ENCODE results near the gene FAM3D. TPM values are rescaled to one million over a fixed set of nuclear protein-coding genes. Genes with fewer than 3 reads are reported as not detected.

FAM3D gene
- total and polyA plus RNA-seq, 12 donors: 0.07 to 0.37 TPM; not detected in 10

DNA sequence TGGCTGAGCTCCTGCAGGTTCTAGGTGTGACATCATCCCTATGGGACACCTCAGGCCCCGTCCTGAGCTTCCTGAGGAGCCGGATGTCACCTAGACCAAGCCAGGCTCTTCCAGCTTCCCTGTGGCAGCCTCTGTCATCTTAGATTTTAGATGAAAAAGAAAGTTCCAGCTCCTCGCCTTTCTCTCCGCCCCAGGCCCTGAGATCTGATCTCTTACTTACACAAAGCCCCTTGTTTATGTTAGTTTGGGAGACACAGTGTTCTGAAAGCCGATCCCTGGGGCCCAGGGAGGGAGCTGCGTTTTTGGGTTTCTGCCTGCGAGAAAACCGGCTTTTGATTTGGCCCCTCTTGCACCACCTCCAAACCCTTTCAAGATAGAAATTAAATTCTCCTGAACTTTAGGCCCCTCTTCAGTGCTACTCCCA, 49.2 kb downstream of the FAM3D start:
- peak overlapping the region in 6 of 10 donors; percentile 9 to 71 (median 28) for H3K27ac ChIP-seq
- no peak for DNase-seq
- TF ChIP-seq, protein P1, sequence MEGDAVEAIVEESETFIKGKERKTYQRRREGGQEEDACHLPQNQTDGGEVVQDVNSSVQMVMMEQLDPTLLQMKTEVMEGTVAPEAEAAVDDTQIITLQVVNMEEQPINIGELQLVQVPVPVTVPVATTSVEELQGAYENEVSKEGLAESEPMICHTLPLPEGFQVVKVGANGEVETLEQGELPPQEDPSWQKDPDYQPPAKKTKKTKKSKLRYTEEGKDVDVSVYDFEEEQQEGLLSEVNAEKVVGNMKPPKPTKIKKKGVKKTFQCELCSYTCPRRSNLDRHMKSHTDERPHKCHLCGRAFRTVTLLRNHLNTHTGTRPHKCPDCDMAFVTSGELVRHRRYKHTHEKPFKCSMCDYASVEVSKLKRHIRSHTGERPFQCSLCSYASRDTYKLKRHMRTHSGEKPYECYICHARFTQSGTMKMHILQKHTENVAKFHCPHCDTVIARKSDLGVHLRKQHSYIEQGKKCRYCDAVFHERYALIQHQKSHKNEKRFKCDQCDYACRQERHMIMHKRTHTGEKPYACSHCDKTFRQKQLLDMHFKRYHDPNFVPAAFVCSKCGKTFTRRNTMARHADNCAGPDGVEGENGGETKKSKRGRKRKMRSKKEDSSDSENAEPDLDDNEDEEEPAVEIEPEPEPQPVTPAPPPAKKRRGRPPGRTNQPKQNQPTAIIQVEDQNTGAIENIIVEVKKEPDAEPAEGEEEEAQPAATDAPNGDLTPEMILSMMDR (IDR thresholded peaks at IDR 0.05): no peak
- H3K27me3 ChIP-seq: no peaks in the 10 kb centered on the region
- WGBS, 2 donors: 53 to 62% methylated on average over 8 of the region's 8 CpGs
- no peaks in the 10 kb centered on the region for H3K36me3 ChIP-seq
- peaks cover 0 to 46% (median 16%) of the 10 kb centered on the region in 9 donors for H3K4me1 ChIP-seq
- H3K4me3 ChIP-seq: no peak overlapping the region
- ATAC-seq: peak in 2 of 8 donors; percentile 34 to 65
- intact Hi-C loops (cut with DNase I): no loop called here
- H3K9me3 ChIP-seq: no peaks in the 10 kb centered on the region

DNA sequence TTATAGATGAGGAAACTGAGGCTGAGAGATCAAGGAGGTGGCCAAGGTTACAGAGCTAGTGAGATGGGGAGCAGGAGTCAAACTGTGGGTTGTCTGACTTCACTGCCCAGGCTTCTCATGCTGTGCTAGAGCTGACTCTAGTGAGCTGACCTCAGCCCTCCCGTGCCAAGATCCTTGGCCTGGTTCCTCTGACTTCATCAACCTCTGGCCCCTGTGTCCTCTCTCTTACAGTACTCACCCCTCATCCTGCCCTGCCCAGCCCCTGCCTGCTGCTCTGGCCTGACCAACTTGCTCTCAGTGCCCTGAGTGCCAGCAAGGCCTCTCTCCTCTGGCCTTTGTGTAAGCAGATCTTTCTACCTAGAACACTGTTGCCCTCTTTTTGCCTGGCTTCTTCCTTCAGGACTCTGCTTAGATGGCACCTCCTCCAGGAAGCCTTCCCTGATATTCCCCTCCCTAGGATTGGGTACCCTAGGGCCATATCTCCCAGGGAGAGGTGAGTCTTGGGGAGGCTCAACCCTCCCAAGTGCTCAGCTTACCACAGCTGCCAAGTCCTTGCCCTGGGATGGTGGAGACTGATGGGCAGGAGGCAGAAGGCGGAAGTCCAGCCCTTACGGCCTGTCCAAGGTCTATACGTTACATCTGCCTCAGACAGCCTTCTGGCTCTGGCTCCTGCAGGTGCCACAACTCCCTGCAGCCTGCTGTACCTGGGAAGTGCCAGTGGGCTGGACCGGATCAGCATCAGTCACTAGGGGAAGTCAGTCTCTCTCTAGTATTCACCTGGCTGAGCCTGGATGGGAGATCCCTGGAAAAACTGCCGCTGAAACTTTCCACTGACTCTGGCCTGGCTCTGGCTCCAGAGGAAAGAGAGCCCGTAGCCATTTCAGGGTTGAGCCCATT, 53.1 kb downstream of the FAM3D start:
- Histone ChIP-seq H3K36me3 (no peaks in the 10 kb centered on the region), H3K4me1 (peaks cover 0 to 42% (median 15%) of the 10 kb centered on the region in 9 donors), H3K27ac (peak overlapping the region in 8 of 10 donors; percentile 3 to 69 (median 52)), H3K27me3 (no peaks in the 10 kb centered on the region), H3K4me3 (no peak overlapping the region), H3K9me3 (no peaks in the 10 kb centered on the region)
- WGBS, 2 donors: 73 to 90% methylated on average over 7 of the region's 7 CpGs
- TF ChIP-seq, protein P1 (IDR thresholded peaks at IDR 0.05): no peak
- intact Hi-C loops (cut with DNase I): loop anchor here in 1 of 10 donors (2.0 kb wide), 1 partner anchor 13 kb away; no protein-coding TSS in a partner anchor
- peak in 4 of 8 donors; percentile 3 to 46 (median 20) for ATAC-seq
- no peak for DNase-seq

DNA sequence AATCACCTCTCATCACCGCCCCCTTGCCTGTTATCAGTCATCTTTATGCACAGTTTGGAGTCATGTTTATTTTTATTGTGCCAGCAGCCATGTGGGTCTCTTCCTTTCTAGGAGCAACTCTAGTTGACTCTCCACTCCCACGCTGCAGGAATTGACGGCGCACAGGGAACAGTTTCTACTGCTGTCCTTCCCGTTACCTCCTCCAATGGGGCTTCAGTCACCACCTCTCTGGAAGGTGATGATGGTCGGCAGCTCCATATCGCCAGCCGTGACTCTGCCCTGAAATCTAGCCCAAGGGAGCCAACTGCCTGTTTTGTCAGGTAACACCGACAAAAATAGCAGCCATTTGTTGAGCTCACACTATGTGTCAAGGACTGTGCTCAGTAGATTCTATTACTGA, 53.7 kb downstream of the FAM3D start:
- Histone ChIP-seq H3K4me3 (no peak overlapping the region), H3K36me3 (no peaks in the 10 kb centered on the region), H3K9me3 (no peaks in the 10 kb centered on the region), H3K27ac (peak overlapping the region in 7 of 10 donors; percentile 3 to 69 (median 57)), H3K4me1 (peaks cover 0 to 41% (median 19%) of the 10 kb centered on the region in 9 donors), H3K27me3 (no peaks in the 10 kb centered on the region)
- peak; percentile 40 to 47 for DNase-seq
- ATAC-seq: peak; percentile 20 to 79 (median 54)
- intact Hi-C loops (cut with DNase I): loop anchor here in 1 of 10 donors (2.0 kb wide), 1 partner anchor 14 kb away; no protein-coding TSS in a partner anchor
- 23 to 33% methylated on average over 9 of the region's 9 CpGs for WGBS, 2 donors
- TF ChIP-seq, protein P1 (IDR thresholded peaks at IDR 0.05): no peak

DNA sequence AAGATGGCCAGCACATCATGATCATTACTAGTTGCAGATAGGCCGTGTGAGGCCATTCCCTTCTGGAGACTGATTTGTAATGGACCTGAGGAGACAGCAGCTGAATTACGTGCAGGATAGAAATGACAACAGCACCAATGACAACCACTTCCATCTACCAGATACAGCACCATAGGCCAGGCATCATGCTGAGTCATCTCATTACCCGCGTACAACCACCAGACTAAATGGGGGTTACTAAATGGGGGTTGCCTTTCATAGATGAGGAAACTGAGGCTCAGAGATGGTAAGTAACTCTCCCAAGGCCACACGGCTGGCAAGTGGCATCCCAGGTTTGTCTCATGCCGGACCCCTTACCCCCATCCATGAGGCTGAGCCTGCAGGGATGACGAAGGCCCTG, 56.6 kb downstream of the FAM3D start:
- ATAC-seq (peak in 6 of 8 donors; percentile 24 to 48 (median 35)), DNase-seq (no peak)
- Histone ChIP-seq H3K9me3 (peaks cover 0 to 1% (median 0%) of the 10 kb centered on the region in 11 donors), H3K4me1 (peaks cover 0 to 37% (median 23%) of the 10 kb centered on the region in 9 donors), H3K27me3 (no peaks in the 10 kb centered on the region), H3K27ac (peak overlapping the region in 5 of 10 donors; percentile 40 to 78 (median 71)), H3K36me3 (no peaks in the 10 kb centered on the region), H3K4me3 (no peak overlapping the region)
- intact Hi-C loops (cut with DNase I): no loop called here
- TF ChIP-seq, protein P1 (IDR thresholded peaks at IDR 0.05): no peak
- WGBS, 2 donors: 80 to 84% methylated on average over 7 of the region's 7 CpGs

Measured in heart right ventricle (tissue), 16 donors.